Measurements from ENCODE around the gene RERG. TPM values are rescaled to one million over a fixed set of nuclear protein-coding genes. Genes with fewer than 3 reads are reported as not detected.

RERG gene
- total RNA-seq, 1 donor from 2014 or later, result 1.1 TPM

GRCh38 chr12:15196221-15196620, 25.0 kb downstream of the RERG start:
- DNase-seq (ENCODE audit: low read depth, low spot score), result no peak
- H3K4me1 Mint-ChIP-seq, result peaks cover 14% of the 10 kb centered on the region
- H3K9me3 Mint-ChIP-seq, result peaks cover 4% of the 10 kb centered on the region
- no peak for TF ChIP-seq CTCF (conservative IDR thresholded peaks at IDR 0.05)
- no peak overlapping the region for H3K27ac Mint-ChIP-seq (ENCODE audit: unreplicated experiment)
- no peaks in the 10 kb centered on the region for H3K27me3 Mint-ChIP-seq (ENCODE audit: low read depth)
- no peak overlapping the region for H3K4me3 Mint-ChIP-seq
- no peaks in the 10 kb centered on the region for H3K36me3 Mint-ChIP-seq (ENCODE audit: low read depth)

GRCh38 chr12:15194456-15195368, 26.5 kb downstream of the RERG start:
- H3K4me1 Mint-ChIP-seq, result peaks cover 14% of the 10 kb centered on the region

GRCh38 chr12:15193946-15194345, 27.3 kb downstream of the RERG start:
- H3K9me3 Mint-ChIP-seq, result no peaks in the 10 kb centered on the region
- H3K36me3 Mint-ChIP-seq (ENCODE audit: low read depth), result no peaks in the 10 kb centered on the region
- no peak for TF ChIP-seq CTCF (conservative IDR thresholded peaks at IDR 0.05)
- no peak overlapping the region for H3K4me3 Mint-ChIP-seq
- DNase-seq (ENCODE audit: low read depth, low spot score), result no peak
- H3K4me1 Mint-ChIP-seq, result peaks cover 14% of the 10 kb centered on the region
- no peak overlapping the region for H3K27ac Mint-ChIP-seq (ENCODE audit: unreplicated experiment)
- no peaks in the 10 kb centered on the region for H3K27me3 Mint-ChIP-seq (ENCODE audit: low read depth)

More at GRCh38 chr12:15194456-15195368, 26.5 kb downstream of the RERG start:
- TF ChIP-seq CTCF (conservative IDR thresholded peaks at IDR 0.05), result no peak
- no peak overlapping the region for H3K27ac Mint-ChIP-seq (ENCODE audit: unreplicated experiment)
- H3K4me3 Mint-ChIP-seq, result no peak overlapping the region
- no peaks in the 10 kb centered on the region for H3K36me3 Mint-ChIP-seq (ENCODE audit: low read depth)
- H3K9me3 Mint-ChIP-seq, result no peaks in the 10 kb centered on the region
- DNase-seq (ENCODE audit: low read depth, low spot score), result no peak
- no peaks in the 10 kb centered on the region for H3K27me3 Mint-ChIP-seq (ENCODE audit: low read depth)

GRCh38 chr12:15192720-15193119, 28.5 kb downstream of the RERG start:
- Mint-ChIP-seq H3K4me1 (peaks cover 14% of the 10 kb centered on the region), H3K4me3 (no peak overlapping the region), H3K27ac (ENCODE audit: unreplicated experiment) (no peak overlapping the region), H3K36me3 (ENCODE audit: low read depth) (no peaks in the 10 kb centered on the region), H3K27me3 (ENCODE audit: low read depth) (no peaks in the 10 kb centered on the region), H3K9me3 (no peaks in the 10 kb centered on the region)
- no peak for TF ChIP-seq CTCF (conservative IDR thresholded peaks at IDR 0.05)
- no peak for DNase-seq (ENCODE audit: low read depth, low spot score)

- TF ChIP-seq CTCF (conservative IDR thresholded peaks at IDR 0.05), result no peak
These were observed 33.1 kb downstream of the RERG start for GRCh38 chr12:15188127-15188526.

More at GRCh38 chr12:15188127-15188526, 33.1 kb downstream of the RERG start:
- DNase-seq (ENCODE audit: low read depth, low spot score), result no peak
- Mint-ChIP-seq H3K9me3 (no peaks in the 10 kb centered on the region), H3K4me1 (peaks cover 4% of the 10 kb centered on the region), H3K27ac (ENCODE audit: unreplicated experiment) (no peak overlapping the region), H3K36me3 (ENCODE audit: low read depth) (no peaks in the 10 kb centered on the region), H3K4me3 (no peak overlapping the region), H3K27me3 (ENCODE audit: low read depth) (no peaks in the 10 kb centered on the region)
